Fibroblast of skin of abdomen (primary cell): ENCODE data around the gene TWF2.
A peak's percentile ranks its signal among the peaks of the same experiment; 100 is the strongest.

ENCODE experiments used
- DNase-seq: peaks from one replicate; pipeline ENCODE4 v3.0.0-alpha.2; 2013

TWF2 gene

GRCh38 chr3:52181543-52181942 lies 57.4 kb downstream of the TWF2 start:
- peak; percentile 27 for DNase-seq
